HG02571 (cell line): ENCODE data around the gene FOXO6.

Source experiments
- ATAC-seq: cut with Tn5 transposase; IDR thresholded peaks from one replicate; pipeline ENCODE4 v1.9.1; 2021; ENCODE audit warnings: mild to moderate bottlenecking, moderate library complexity; ENCODE audit not compliant: unreplicated experiment

The FOXO6 gene

GRCh38 chr1:41397020-41397419, 35.8 kb downstream of the FOXO6 start:
- ATAC-seq: no peak

GRCh38 chr1:41397753-41398330, 36.6 kb downstream of the FOXO6 start:
- no peak for ATAC-seq

GRCh38 chr1:41399145-41399795, 38.0 kb downstream of the FOXO6 start:
- no peak for ATAC-seq

- ATAC-seq: no peak
Measured at GRCh38 chr1:41400225-41400624, 39.0 kb downstream of the FOXO6 start.

GRCh38 chr1:41401899-41402298, 40.7 kb downstream of the FOXO6 start:
- no peak for ATAC-seq

GRCh38 chr1:41404308-41404761, 43.1 kb downstream of the FOXO6 start:
- ATAC-seq: no peak

- ATAC-seq: no peak
Measured at GRCh38 chr1:41407664-41408252, 46.5 kb downstream of the FOXO6 start.

GRCh38 chr1:41408691-41409090, 47.5 kb downstream of the FOXO6 start:
- no peak for ATAC-seq

- no peak for ATAC-seq
Measured at GRCh38 chr1:41409825-41410224, 48.6 kb downstream of the FOXO6 start.

GRCh38 chr1:41410462-41410861, 49.2 kb downstream of the FOXO6 start:
- ATAC-seq: no peak

GRCh38 chr1:41411229-41411628, 50.0 kb downstream of the FOXO6 start:
- no peak for ATAC-seq

- no peak for ATAC-seq
Measured at GRCh38 chr1:41412748-41413147, 51.5 kb downstream of the FOXO6 start.

- ATAC-seq: no peak
Measured at GRCh38 chr1:41413748-41414281, 52.6 kb downstream of the FOXO6 start.

GRCh38 chr1:41414296-41414695, 53.1 kb downstream of the FOXO6 start:
- ATAC-seq: no peak

- ATAC-seq: no peak
Measured at GRCh38 chr1:41414716-41415306, 53.6 kb downstream of the FOXO6 start.

GRCh38 chr1:41416081-41416480, 54.8 kb downstream of the FOXO6 start:
- no peak for ATAC-seq

- no peak for ATAC-seq
Measured at GRCh38 chr1:41416552-41417334, 55.5 kb downstream of the FOXO6 start.

GRCh38 chr1:41417335-41417682, 56.1 kb downstream of the FOXO6 start:
- ATAC-seq: no peak

- ATAC-seq: no peak
Measured at GRCh38 chr1:41417746-41418145, 56.5 kb downstream of the FOXO6 start.

GRCh38 chr1:41418857-41419583, 57.8 kb downstream of the FOXO6 start:
- no peak for ATAC-seq
